Liver (tissue), 3 donors: ENCODE results near the gene SKAP1.

ENCODE experiments used
- CTCF ChIP-seq: fragments of 150-350 bp; IDR thresholded peaks from 2 replicates; pipeline ENCODE4 v1.5.1; 2017; ENCODE audit warnings: improper control_type of control experiment, low read depth, low read length; ENCODE audit not compliant: missing input control
- EGR1 ChIP-seq, 2 donors: IDR thresholded peaks; 2 replicates each; pipeline ENCODE4 v1.6.1; 2016 to 2018; ENCODE audit warnings: antibody characterized with exemption in 2 of 2, low read depth in 2 of 2
- FOXA1 ChIP-seq: IDR thresholded peaks from 2 replicates; pipeline ENCODE4 v1.6.1; 2016; ENCODE audit warnings: antibody characterized with exemption
- HNF4A ChIP-seq, 2 donors: conservative IDR thresholded peaks; 2 replicates each; pipeline ENCODE4 v1.6.1; 2016; ENCODE audit warnings: antibody characterized with exemption in 2 of 2, mild to moderate bottlenecking in 2 of 2
- HNF4G ChIP-seq: IDR thresholded peaks from 2 replicates; pipeline ENCODE4 v1.6.1; 2016; ENCODE audit warnings: antibody characterized with exemption
- MAX ChIP-seq: IDR thresholded peaks from 2 replicates; pipeline ENCODE4 v1.6.1; 2016; ENCODE audit warnings: antibody characterized with exemption
- RAD21 ChIP-seq, 2 donors: IDR thresholded peaks; 2 replicates each; pipeline ENCODE4 v1.6.1; 2016; ENCODE audit warnings: antibody characterized with exemption in 2 of 2, mild to moderate bottlenecking in 2 of 2
- SP1 ChIP-seq: IDR thresholded peaks from 2 replicates; pipeline ENCODE4 v1.6.1; 2018; ENCODE audit warnings: antibody characterized with exemption, mild to moderate bottlenecking
- YY1 ChIP-seq: IDR thresholded peaks from 2 replicates; pipeline ENCODE4 v1.6.1; 2016; ENCODE audit warnings: antibody characterized with exemption, mild to moderate bottlenecking
- TF ChIP-seq, protein P1 (sequence below): IDR thresholded peaks from 2 replicates; pipeline ENCODE4 v1.6.1; 2016; ENCODE audit warnings: antibody characterized with exemption, mild to moderate bottlenecking
- TF ChIP-seq, protein P2 (sequence below): IDR thresholded peaks from 2 replicates; pipeline ENCODE4 v1.6.1; 2016; ENCODE audit warnings: antibody characterized with exemption
- donor health status: healthy.
- donor health status: healthy.

DNA sequence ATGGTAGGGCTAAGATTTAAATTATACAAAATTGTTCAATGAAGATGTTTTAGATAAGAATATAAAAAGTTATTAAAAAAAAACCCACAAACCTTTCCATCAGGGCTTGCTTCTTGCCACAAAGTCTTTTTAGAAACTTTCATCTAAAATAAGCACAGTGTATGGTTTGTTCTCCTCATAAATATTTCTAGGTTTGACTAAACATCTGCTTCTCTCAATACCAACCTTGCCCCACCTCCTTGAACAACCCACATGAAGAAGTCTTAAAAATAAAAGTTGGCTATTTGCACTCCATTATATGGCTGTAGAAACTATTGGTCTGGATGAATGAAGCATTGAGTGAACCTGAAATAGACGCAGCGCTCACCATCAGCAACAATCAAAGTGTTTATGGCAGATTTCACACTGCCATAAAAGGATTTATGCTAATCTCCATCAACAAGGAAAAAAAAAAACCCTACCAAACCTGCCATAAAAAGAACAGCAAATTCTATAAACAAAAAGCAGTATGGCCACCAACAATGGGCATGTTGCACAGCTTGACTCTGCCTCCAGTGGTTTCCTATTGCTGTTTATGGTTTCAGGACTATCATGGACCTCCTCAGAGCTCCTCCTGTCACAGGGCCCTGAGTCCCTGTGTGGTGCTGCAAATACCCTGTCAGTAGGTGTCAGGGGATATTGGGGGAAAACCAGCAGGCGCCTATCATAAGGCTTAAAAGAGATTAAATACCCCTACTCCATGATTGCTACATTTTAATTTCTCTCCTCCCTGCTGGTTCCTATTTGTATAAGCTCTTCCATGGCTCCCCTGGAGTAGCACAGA lies 284.8 kb downstream of the SKAP1 start:
- TF ChIP-seq CTCF (no peak), EGR1 (IDR thresholded peaks at IDR 0.05; ENCODE audit: low read depth in 2 of 2) (no peak), SP1 (no peak), MAX (no peak), YY1 (no peak), RAD21 (IDR thresholded peaks at IDR 0.05) (no peak), HNF4A (conservative IDR thresholded peaks at IDR 0.05) (no peak), FOXA1 (no peak), HNF4G (no peak)
- TF ChIP-seq, protein P1, sequence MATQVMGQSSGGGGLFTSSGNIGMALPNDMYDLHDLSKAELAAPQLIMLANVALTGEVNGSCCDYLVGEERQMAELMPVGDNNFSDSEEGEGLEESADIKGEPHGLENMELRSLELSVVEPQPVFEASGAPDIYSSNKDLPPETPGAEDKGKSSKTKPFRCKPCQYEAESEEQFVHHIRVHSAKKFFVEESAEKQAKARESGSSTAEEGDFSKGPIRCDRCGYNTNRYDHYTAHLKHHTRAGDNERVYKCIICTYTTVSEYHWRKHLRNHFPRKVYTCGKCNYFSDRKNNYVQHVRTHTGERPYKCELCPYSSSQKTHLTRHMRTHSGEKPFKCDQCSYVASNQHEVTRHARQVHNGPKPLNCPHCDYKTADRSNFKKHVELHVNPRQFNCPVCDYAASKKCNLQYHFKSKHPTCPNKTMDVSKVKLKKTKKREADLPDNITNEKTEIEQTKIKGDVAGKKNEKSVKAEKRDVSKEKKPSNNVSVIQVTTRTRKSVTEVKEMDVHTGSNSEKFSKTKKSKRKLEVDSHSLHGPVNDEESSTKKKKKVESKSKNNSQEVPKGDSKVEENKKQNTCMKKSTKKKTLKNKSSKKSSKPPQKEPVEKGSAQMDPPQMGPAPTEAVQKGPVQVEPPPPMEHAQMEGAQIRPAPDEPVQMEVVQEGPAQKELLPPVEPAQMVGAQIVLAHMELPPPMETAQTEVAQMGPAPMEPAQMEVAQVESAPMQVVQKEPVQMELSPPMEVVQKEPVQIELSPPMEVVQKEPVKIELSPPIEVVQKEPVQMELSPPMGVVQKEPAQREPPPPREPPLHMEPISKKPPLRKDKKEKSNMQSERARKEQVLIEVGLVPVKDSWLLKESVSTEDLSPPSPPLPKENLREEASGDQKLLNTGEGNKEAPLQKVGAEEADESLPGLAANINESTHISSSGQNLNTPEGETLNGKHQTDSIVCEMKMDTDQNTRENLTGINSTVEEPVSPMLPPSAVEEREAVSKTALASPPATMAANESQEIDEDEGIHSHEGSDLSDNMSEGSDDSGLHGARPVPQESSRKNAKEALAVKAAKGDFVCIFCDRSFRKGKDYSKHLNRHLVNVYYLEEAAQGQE: no peak
- TF ChIP-seq, protein P2, sequence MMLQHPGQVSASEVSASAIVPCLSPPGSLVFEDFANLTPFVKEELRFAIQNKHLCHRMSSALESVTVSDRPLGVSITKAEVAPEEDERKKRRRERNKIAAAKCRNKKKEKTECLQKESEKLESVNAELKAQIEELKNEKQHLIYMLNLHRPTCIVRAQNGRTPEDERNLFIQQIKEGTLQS: no peak
